Measurements from ENCODE around the gene MRFAP1L1.
"Not testable (repeated sequence)": the region's sequence is repeated elsewhere in the genome, so short reads cannot be mapped to it uniquely, and the experiment has no call there.

The MRFAP1L1 gene

DNA sequence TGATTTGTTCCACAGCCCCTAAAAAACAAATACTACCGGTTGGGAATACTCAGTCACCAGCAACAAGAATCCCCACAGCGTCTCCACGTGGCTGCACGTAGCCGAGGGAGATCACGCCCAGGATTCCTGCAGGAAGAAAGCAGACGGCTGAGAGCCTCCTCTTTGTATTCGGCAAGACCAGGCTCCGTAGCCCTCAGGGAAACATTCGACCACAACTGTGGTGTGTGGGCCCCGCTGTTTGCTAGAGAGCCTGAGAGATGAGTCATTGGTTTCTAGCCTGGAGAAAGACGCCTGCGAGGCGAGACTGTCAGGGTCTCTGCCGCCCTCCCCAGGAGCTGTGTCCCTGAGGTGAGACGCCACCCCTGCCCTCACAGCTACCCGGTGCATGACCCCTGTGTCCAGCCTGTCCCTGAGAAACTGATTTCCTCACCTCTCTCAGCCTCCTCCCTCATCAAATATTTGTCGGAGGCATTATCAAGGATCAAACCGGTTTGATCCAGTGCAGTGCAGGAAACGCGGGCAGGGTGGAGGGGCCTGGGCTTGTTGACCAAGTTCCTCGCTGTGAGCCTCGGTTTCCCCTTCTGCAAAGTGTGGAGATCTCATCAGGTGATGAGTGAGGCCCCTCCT, 20.7 kb downstream of the MRFAP1L1 start:
- DNase-seq (ENCODE audit: low read depth in 2 of 2): peak; percentile 54 to 62

DNA sequence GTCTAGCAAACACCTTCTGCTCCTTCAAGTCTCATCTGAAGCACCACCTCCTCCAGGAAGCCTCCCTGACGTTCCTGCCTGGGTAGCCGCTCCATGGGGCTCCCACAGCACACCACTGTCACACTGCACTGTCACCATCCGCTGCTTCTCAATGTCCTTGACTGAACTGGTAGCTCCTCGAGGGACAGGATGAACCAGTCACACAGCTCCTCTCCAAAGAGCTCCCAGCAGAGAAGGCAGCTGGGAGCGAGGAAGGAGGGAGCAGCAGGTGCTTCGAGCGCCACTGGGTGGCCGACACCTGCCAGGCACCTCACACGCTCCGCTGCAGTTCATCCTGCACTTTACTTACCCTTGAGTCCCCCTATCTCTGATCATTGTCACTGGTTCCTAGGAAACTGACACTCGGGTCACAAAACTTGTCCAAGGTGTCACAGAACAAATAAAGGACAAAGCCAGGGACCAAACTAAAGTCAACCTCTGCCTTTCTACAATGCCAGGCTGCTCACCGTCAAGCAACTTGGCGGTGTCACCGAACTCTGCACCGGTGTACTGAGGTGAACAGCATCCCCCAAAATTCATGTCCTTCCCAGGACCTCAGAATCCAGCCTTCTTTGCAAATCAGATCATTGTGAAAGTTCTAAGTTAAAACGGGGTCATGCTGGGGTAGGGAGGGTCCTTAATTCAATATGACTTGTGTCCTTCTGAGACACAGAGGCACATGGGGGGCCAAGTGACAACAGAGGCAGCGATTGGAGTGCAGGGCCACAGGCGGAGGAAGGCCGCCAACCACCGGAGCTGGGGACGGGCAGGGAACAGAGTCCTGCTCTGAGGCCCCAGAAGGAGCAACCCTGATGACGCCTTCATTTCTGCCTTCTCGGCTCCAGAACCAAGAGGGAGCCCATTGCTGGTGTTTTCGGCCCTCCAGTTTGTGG, 21.5 kb downstream of the MRFAP1L1 start:
- no peak for DNase-seq (ENCODE audit: low read depth in 2 of 2)

DNA sequence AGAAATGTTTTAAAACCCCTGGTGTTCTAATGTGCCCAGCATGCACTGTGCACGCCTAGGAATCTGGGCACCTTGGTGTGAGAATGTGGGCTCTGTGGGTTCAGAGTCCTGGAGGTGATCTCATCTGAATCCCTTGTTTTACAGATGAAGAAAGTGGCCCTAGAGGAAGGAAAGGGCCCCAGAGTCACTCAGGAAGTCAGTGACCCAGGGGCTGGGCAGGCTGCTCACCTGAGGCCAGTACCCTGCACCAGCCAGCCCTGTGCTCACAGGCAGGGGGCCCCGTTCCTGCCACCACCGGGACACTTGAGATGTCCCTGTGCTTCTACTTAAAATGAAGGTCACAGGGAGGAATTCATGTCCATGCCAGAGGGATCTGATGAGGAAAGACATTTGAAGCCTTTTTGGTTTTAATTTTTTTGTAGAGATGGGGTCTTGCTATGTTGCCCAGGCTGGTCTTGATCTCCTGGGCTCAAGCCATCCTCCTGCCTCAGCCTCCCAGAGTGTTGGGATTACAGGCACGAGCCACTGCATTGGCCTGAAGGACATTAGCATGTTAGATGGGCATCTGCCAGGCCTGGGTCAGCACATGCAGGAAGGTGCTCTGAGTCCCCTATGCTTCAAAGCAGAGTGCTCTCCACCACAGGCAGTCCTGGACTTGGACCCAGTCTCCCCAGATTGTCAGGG, 23.4 kb downstream of the MRFAP1L1 start:
- no peak for DNase-seq (ENCODE audit: low read depth in 2 of 2)

DNA sequence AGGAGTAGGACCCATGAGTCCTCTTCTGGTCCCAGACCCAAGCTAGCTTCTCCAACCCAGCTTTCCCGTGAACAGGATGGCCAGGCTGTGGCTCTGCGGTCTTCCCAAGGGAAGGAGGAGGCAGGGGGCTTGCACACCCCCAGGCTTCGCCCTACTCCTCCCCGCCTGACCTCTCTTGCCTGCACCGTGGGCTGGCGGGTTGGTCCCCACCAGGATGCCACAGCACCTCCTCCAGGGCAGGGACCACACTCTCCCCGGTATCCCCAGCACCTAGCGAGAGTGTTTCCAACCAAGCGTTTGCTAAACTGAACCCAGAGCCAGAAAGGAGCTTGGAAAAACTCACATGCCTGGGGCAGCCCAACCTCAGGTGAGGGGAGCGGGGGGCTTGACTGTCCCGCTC, 25.0 kb downstream of the MRFAP1L1 start:
- DNase-seq (ENCODE audit: low read depth in 2 of 2): no peak

DNA sequence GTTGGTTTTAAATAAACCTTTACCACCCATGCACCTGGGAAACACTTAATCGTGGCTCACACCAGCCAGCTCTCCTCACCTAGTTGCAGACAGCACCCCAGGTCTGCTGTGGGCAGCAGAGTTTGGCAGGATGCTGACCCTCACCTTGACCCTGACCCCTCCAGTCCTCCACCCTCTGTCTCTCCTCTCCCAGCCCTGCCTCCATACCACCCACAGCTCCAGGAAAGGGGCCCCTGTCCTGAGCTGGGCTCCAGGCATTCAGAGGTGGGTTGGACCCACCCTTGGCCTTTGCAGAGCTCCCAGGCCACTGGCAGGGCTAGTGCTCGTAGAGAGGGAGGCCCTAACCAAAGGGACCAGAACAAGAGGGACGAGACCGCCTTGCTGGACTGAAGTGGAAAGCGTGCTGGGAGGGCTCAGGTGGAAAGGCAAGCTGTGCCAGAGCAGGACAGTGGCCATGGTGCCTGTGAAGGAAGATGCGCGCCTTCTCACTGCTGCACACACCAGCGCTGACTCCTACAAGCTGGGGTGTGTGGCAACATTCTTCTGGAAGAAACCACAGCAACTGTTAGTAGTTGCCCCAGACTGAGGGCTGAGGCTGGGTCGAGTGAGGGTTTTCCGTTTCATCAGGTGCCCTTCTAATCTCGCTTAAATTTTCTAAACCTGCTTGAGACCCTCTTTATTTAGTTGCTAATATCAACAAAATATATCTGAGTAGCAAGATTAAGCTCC, 26.6 kb downstream of the MRFAP1L1 start:
- DNase-seq (ENCODE audit: low read depth in 2 of 2): no peak

DNA sequence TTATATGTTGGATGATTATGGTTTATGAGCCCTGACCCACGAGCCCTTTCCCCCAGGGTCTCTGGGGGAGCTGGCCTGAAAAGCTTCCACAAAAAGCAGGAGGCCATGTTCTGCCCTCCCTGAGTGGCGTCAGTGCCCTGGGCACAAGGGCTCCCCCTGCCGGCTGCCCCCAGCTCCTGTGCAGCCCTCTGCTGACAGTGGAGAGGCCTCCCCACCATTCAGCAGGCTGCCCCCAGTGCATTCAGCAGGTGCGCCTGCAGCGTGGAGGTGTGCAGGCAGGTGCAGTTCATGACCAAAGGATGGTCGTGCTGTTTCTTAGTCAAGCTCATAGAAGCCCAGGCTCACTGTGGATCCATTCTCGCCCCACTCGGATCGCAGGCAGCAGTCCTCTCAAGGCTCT, 28.5 kb downstream of the MRFAP1L1 start:
- no peak for DNase-seq (ENCODE audit: low read depth in 2 of 2)

DNA sequence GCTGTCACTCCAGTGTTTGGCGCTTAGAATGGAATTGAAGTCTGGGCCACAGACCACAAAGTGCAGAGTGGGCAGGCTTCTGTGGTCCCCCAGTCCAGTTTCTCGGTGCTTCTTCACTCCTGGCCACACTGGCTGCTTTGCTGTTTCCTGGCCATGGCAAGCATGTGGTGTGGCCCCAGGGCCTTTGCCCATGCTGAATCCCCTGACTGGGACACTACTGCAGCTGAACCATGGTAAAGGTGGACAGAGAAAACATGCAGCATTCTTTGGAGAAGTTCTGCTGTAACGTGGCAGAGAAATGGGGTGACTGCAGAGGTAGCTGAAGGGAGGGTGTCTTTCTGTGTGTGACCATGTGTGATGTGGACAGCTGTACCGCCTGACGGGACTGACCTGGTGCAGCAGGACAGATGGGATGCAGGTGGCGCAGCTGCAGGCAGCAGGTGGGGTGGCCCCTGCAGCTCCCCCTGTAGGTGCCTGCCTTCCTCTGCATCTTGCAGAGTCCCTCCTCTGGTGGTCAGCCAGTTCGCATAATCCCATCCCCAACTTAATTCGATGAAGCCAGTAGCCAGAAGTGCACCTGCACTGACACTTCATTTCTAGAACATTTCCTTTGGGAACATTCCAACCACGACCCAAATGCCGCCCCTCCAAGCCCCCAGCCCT, 29.2 kb downstream of the MRFAP1L1 start:
- DNase-seq (ENCODE audit: low read depth in 2 of 2): no peak

DNA sequence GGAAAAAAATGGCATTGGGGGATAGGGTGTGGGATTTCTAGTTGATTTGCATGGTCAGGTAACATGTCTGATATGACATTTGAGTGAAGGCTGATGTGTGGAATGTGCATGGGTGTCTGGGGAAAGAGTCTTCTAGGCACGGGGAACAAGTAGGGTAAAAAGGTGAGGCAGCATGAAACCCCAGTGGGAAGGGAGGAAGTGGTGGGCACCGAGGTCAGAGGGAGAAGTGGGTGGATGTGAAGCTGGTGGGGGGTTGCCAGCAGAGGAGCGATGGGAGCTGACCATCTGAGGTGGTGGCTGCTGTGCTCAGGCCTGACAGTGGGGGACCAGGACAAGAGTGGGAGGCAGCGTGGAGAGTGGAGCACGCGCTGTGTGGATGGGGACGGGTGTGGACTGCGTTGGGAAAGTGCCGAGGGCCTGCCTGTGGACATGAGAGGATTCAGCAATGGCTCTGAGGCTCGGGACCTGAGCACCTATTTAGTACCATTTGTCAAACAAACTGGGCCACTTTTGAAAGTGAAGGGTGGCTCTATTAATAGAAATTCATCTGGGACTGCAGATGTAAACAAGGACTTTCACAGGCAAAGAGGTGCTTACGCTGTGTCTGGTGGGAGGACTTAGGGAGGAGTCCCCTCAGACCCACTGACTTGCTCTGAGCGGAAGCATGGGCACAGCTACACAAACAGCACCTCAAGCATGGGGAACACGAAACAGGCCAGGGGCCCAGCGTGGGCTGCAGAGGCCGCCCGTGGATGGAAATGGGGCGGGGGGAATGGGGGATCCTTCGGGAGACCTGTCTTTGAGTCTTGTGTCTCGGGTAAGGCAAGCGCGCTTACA, 32.7 kb downstream of the MRFAP1L1 start:
- DNase-seq (ENCODE audit: low read depth in 2 of 2): no peak

DNA sequence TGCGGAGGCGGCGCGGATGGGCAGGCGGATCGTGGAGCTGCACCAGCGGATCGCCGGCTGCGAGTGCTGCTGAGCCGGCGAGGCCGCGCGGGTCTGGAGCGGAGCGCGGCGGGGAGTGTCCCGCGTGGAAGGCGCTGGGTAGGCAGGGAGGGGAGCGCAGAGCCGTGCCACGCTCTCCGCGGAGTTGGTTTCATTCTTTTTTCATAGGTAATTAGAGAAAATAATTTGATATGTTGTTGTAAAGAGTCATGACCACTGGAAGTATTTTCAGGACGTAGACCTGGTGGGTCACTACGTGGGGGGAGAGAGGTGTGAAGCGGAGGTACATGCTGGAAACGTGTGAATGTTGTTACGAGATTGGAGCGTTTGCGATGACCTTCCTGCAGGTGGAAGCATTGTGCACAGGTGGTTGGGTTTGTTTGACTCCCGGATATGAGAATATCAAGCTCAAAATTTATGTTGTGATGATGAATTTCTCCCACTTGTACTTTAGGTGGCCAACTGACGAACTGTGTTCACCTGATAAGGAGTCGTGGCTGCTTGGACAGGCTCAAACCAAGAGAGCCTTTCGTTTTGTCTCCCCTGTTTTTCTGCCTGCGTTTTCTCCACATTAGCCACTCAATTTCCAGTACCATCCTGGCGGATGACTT, 35.0 kb downstream of the MRFAP1L1 start:
- peak in 1 of 2 donors; percentile 52 for DNase-seq (ENCODE audit: low read depth in 2 of 2)

DNA sequence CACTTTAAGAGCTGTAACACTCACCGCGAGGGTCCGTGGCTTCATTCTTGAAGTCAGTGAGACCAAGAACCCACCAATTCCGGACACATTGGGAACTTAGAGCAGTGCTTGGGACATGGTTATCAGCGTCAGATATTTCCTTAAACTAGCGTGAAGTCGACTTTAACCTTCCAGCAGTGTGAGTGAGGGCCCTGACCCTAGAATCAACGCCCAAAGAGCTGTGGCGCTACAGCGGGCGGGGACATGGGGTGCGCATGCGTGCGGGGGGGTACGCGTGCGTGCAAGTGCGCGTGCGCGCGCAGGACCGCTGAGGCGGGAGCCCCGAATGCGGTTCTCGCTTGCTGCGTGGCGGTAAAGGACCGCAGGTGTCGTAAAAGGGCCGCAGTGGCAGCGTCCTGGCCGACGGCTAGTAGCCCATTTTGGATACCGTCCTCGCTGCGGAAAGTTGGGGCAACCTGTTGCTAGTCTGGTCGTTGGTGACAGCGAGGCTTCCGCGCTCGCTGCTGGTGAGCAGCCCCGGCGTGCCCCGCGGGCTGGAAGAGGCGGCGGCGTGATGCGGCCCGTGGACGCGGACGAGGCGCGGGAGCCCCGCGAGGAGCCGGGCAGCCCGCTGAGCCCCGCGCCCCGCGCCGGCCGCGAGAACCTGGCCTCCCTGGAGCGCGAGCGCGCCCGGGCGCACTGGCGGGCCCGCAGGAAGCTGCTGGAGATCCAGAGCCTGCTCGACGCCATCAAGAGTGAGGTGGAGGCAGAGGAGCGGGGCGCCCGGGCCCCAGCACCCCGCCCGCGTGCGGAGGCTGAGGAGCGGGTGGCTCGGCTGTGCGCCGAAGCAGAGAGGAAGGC, 35.8 kb downstream of the MRFAP1L1 start:
- DNase-seq (ENCODE audit: low read depth in 2 of 2): peak; percentile 79 to 86

DNA sequence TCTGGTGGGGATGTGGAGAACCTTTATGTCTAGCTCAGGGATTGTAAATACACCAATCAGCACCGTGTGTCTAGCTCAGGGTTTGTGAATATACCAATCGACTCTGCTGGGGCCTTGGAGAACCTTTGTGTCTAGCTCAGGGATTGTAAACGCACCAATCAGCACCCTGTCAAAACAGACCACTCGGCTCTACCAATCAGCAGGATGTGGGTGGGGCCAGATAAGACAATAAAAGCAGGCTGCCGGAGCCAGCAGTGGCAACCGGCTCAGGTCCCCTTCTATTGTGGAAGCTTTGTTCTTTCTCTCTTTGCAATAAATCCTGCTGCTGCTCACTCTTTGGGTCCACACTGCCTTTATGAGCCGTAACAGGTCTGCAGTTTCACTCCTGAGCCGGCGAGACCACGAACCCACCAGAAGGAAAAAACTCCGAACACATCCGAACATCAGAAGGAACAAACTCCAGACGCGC, 36.4 kb downstream of the MRFAP1L1 start:
- peak in 1 of 2 donors; percentile 28 for DNase-seq (ENCODE audit: low read depth in 2 of 2)

DNA sequence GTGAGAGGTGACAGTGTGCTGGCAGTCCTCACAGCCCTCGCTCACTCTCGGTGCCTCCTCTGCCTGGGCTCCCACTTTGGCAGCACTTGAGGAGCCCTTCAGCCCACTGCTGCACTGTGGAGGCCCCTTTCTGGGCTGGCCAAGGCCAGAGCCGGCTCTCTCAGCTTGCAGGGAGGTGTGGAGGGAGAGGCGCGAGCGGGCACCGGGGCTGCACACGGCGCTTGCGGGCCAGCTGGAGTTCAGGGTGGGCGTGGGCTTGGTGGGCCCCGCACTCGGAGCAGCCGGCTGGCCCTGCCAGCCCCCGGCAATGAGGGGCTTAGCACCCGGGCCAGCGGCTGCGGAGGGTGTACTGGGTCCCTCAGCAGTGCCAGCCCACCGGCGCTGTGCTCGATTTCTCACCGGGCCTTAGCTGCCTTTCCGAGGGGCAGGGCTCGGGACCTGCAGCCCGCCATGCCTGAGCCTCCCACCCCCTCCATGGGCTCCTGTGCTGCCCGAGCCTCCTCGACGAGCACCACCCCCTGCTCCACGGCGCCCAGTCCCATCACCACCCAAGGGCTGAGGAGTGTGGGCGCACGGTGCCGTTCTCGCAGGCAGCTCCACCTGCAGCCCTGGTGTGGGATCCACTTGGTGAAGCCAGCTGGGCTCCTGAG, 37.0 kb downstream of the MRFAP1L1 start:
- not testable (repeated sequence) for DNase-seq (ENCODE audit: low read depth in 2 of 2)

DNA sequence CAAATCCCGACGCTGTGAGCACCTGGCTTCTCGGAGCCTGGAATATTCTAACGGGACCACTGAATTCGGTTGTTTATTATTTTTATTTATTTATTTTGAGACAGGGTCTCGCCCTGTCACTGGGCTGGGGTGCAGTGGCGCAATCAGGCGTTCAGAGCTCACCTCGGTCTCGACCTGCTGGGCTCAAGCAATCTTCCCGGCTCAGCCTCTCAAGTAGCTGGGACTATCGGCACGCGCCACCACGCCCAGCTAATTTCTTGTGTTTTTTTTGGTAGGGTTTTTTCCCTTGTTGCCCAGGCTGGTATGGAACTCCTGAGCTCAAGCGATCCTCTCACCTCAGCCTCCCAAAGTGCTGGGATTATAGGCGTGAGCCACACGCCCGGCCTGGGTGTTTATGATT, 37.5 kb downstream of the MRFAP1L1 start:
- DNase-seq (ENCODE audit: low read depth in 2 of 2): no peak

DNA sequence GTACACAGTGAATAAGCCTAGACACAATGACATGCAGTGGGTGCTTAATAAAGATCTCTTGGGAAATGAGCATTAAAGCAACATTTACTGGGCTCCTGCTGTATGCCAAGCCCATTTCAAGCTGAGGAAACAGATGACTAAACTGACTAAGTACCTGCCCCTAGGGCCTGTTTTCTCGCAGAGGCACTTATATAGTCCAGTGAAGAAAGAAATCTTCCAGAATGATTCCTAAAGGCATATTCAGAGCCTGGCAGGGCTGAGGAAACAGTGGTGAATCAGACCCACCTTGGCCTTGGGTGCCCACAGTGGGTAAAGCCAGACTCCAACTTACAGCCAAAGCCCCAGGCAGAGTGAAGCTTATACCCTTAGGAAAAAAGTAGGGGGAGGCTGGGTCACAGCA, 38.0 kb downstream of the MRFAP1L1 start:
- no peak for DNase-seq (ENCODE audit: low read depth in 2 of 2)

DNA sequence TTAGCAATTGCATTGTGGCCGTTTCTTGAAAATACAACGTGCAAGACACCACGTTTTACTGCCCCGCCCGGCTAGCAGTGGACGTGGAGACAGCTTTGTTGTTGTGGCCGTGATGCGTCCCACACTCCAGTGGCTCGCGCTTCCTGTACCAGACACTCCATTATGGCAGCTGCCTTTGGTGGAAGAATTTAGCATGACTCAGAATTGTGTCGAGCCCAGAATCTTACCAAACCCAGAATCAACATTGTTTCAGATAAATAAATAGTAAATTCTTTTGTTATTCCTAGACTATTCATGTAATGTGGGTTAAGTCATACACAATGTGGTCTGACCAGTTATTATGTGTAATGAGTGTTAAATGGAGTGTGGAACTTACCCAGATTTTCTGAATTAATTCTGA, 41.3 kb downstream of the MRFAP1L1 start:
- no peak for DNase-seq (ENCODE audit: low read depth in 2 of 2)

DNA sequence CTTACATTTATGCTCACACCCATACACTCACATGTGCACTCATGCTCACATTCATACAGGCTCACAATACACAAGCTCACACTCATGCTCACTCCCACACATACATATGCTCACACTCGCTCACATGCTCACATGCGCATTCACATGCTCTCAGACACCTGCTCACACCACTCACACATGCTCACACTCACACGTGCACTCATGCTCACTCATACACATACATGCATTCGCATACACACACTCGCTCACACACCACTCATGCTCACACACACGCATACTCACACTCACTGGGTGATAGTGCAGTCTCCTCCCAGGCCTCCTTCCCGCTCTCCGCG, 44.4 kb downstream of the MRFAP1L1 start:
- no peak for DNase-seq (ENCODE audit: low read depth in 2 of 2)

DNA sequence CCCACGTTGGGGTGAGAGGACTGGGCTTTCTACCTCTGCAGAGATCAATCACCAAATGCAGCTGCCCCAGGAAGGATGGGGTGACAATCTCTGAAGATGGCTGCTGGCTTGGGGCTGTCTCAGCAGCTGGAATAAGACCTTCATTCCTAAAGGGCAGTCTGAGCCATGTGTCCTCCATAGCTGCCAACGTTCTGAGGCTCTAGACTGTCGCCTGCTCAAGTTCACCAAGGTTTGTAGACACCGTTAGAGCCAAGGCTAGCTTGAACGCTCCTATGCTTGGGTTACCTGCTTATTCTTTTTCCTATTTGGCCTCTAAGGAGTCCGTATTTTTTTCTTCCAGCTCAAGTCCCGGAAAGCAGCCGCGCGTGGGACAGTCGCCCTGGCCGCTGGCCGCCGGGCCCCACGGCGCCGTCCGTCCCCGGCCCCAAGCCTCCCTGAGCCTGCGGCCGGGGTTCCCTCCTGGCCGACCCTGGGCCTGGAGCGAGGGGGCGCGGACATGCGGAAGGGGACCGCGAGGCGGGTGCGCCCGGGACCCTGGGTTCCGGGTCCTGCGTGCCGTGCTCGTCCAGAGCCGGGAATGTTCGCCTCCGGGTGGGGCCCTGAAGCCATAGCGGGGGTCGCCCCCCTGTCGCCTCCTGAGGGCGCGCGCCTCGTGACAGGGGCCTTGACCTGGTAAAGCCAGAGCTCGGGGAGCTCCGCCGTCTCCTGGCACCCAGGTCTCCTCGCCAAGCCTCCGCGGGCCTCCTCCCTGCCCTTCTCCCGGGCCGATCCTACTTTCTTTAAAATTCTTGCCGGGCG, 45.9 kb downstream of the MRFAP1L1 start:
- no peak for DNase-seq (ENCODE audit: low read depth in 2 of 2)

DNA sequence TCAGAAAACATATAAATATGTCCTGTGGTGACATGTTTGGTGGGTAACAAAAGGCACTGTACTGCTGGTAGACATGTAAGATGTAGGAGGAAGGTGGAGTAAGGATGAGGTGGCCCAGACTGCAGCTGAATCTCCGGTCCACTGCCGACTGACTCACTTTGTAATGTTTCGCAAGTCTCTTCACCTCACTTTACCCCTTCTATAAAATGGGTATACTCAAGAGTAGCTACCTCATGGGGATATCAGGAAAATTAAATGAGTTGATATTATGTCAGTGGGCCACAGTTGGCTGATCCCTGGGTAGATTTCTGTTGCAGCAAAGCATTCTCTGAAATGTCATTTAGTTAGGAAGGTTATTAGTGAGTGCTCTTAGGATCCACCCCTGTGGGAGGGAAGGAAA, 47.1 kb downstream of the MRFAP1L1 start:
- DNase-seq (ENCODE audit: low read depth in 2 of 2): no peak
